Epithelial cell of esophagus (primary cell): ENCODE results near the gene FZD8.

Source experiments
- DNase-seq: peaks from one replicate; pipeline ENCODE4 v3.0.0; 2010; ENCODE audit warnings: low read depth
- H3K4me3 ChIP-seq: 2 replicates; pipeline ENCODE4 v1.5.1; 2011; ENCODE audit warnings: mild to moderate bottlenecking, low read length, control low read depth
- CTCF ChIP-seq: IDR thresholded peaks from 2 replicates; pipeline ENCODE4 v1.5.1; 2011; ENCODE audit warnings: low read depth, mild to moderate bottlenecking, low read length, control low read depth, inconsistent platforms; ENCODE audit not compliant: insufficient read depth; ENCODE audit errors: missing control alignments

Gene FZD8

GRCh38 chr10:35675846-35676245 lies 33.8 kb upstream of the FZD8 start:
- no peak for DNase-seq
- no peak overlapping the region for H3K4me3 ChIP-seq
- no peak for TF ChIP-seq CTCF

GRCh38 chr10:35674843-35675242 lies 32.7 kb upstream of the FZD8 start:
- no peak overlapping the region for H3K4me3 ChIP-seq
- no peak for DNase-seq
- no peak for TF ChIP-seq CTCF

GRCh38 chr10:35668865-35669650 lies 27.0 kb upstream of the FZD8 start:
- no peak overlapping the region for H3K4me3 ChIP-seq
- no peak for DNase-seq
- no peak for TF ChIP-seq CTCF

GRCh38 chr10:35667971-35668370 lies 25.9 kb upstream of the FZD8 start:
- no peak for DNase-seq
- no peak for TF ChIP-seq CTCF
- no peak overlapping the region for H3K4me3 ChIP-seq

GRCh38 chr10:35667270-35667889 lies 25.3 kb upstream of the FZD8 start:
- H3K4me3 ChIP-seq = no peak overlapping the region
- TF ChIP-seq CTCF = no peak
- DNase-seq = no peak

- no peak for TF ChIP-seq CTCF
- no peak overlapping the region for H3K4me3 ChIP-seq
- no peak for DNase-seq
Observed at GRCh38 chr10:35661236-35661635, 19.1 kb upstream of the FZD8 start.
